GM12878 (cell line): ENCODE results near the gene NAA10. TPM values are rescaled to one million over a fixed set of nuclear protein-coding genes. Genes with fewer than 3 reads are reported as not detected.
A peak's percentile ranks its signal among the peaks of the same experiment; 100 is the strongest.

Experiments used
- ATAC-seq: fragments of 200-7000 bp; cut with Tn5 transposase; 3 replicates; pipeline ENCODE4 v1.9.1; 2020; ENCODE audit warnings: mild to moderate bottlenecking, moderate library complexity
- BruUV-seq: library from RNA; stranded (reverse); fragments of 400-500 nt; replicated peaks from 2 replicates; lab custom pipeline; 2021; lab: Mats Ljungman, UMichigan
- CTCF ChIA-PET: fragments of 300-600 bp; sonication (Branson Sonifier 250); formaldehyde crosslinking; extraction: SDS; loops from one replicate; lab custom pipeline; 2021; ENCODE audit warnings: inconsistent platforms; lab: Yijun Ruan, JAX
- POLR2A ChIA-PET: fragments of 350-600 bp; formaldehyde crosslinking; extraction: SDS; loops from one replicate; lab custom pipeline; 2021; ENCODE audit warnings: inconsistent platforms; lab: Charles Lee
- RAD21 ChIA-PET: fragments of 300-600 bp; sonication (Branson Sonifier 250); formaldehyde crosslinking; loops from one replicate; lab custom pipeline; 2023; ENCODE audit warnings: antibody characterized with exemption; ENCODE audit not compliant: unreplicated experiment; lab: Charles Lee
- SMC1A ChIA-PET: fragments of 300-600 bp; sonication (Branson Sonifier 250); formaldehyde crosslinking; loops from one replicate; lab custom pipeline; 2023; ENCODE audit not compliant: unreplicated experiment, uncharacterized antibody; lab: Charles Lee
- DNase-seq: peaks from one replicate; pipeline ENCODE4 v3.0.0-alpha.2; 2011; ENCODE audit warnings: low read depth, low spot score
- FAIRE-seq: peaks from 3 replicates; lab custom pipeline; 2011; peaks lifted over from hg19 to GRCh38; lab: Jason Lieb, UNC
- H2AFZ ChIP-seq: 2 replicates; pipeline ENCODE4 v1.6.0; 2011; ENCODE audit warnings: low read depth, low read length, control low read depth; ENCODE audit not compliant: control insufficient read depth
- H3K27ac ChIP-seq: 2 replicates; pipeline ENCODE4 v1.5.1; 2011; ENCODE audit warnings: control low read depth; ENCODE audit not compliant: control insufficient read depth, insufficient read depth
- H3K27me3 ChIP-seq, 2 experiments: replicated peaks in 1 of 2; 2 replicates each; pipeline versions ENCODE4 v1.6.0 to v1.6.1; 2011; ENCODE audit warnings: low read length in 1 of 2; ENCODE audit not compliant: control insufficient read depth in 2 of 2, insufficient read depth in 2 of 2
- H3K36me3 ChIP-seq, 2 experiments: 2 replicates each; pipeline ENCODE4 v1.5.1; 2011; ENCODE audit warnings: low read length in 1 of 2; ENCODE audit not compliant: control insufficient read depth in 2 of 2, insufficient read depth in 2 of 2
- H3K4me1 ChIP-seq: 2 replicates; pipeline ENCODE4 v1.6.1; 2011; ENCODE audit warnings: mild to moderate bottlenecking, low read length, moderate library complexity, mixed read lengths; ENCODE audit not compliant: control insufficient read depth, insufficient read depth
- H3K4me2 ChIP-seq: 2 replicates; pipeline ENCODE4 v1.6.0; 2011; ENCODE audit warnings: control low read depth; ENCODE audit not compliant: control insufficient read depth, insufficient read depth
- H3K4me3 ChIP-seq: fragments of 200-600 bp; sonication (generic); 2 replicates; pipeline ENCODE4 v1.5.1; 2016
- H3K79me2 ChIP-seq: 2 replicates; pipeline ENCODE4 v1.6.0; 2011; ENCODE audit warnings: low read length; ENCODE audit not compliant: control insufficient read depth, insufficient read depth
- H3K9ac ChIP-seq: 2 replicates; pipeline ENCODE4 v1.8.0; 2011; ENCODE audit warnings: low read length, control low read depth, mixed read lengths; ENCODE audit not compliant: control insufficient read depth, insufficient read depth
- H3K9me3 ChIP-seq: replicated peaks from 3 replicates; pipeline ENCODE4 v1.5.1; 2011; ENCODE audit warnings: mild to moderate bottlenecking, low read length; ENCODE audit not compliant: control insufficient read depth, insufficient read depth
- H4K20me1 ChIP-seq: 2 replicates; pipeline ENCODE4 v1.6.0; 2011; ENCODE audit not compliant: control insufficient read depth, insufficient read depth
- ATF3 ChIP-seq: IDR thresholded peaks from 2 replicates; pipeline ENCODE4 v1.6.1; 2011; ENCODE audit warnings: low read depth, mild to moderate bottlenecking, low read length, moderate library complexity, borderline replicate concordance; ENCODE audit errors: extremely low read depth
- BCL11A ChIP-seq: IDR thresholded peaks from 2 replicates; pipeline ENCODE4 v1.6.1; 2011; ENCODE audit warnings: low read depth, low read length
- BRCA1 ChIP-seq: IDR thresholded peaks from 2 replicates; pipeline ENCODE4 v1.6.1; 2011; ENCODE audit warnings: low read depth, low read length, improper control_type of control experiment
- CBX5 ChIP-seq: sonication (generic); IDR thresholded peaks from 2 replicates; pipeline ENCODE4 v1.6.1; 2016; ENCODE audit warnings: low read depth, moderate library complexity, mild to moderate bottlenecking, inconsistent platforms
- CEBPZ ChIP-seq: fragments of 150-350 bp; IDR thresholded peaks from 2 replicates; pipeline ENCODE4 v1.6.1; 2016; ENCODE audit warnings: low read depth, low read length
- CHD2 ChIP-seq: IDR thresholded peaks from 2 replicates; pipeline ENCODE4 v1.6.1; 2011; ENCODE audit warnings: low read depth, low read length, improper control_type of control experiment, borderline replicate concordance
- CHD4 ChIP-seq: fragments of 200-600 bp; sonication (generic); IDR thresholded peaks from 2 replicates; pipeline ENCODE4 v1.6.1; 2016; ENCODE audit warnings: mild to moderate bottlenecking
- ETV6 ChIP-seq, 2 experiments: fragments of 450-650 bp in 1 of 2; IDR thresholded peaks in 1 of 2; conservative IDR thresholded peaks in 1 of 2; 2 replicates each; pipeline ENCODE4 v1.6.1; 2014; ENCODE audit warnings: antibody characterized with exemption in 1 of 2, borderline replicate concordance in 1 of 2, low read depth in 1 of 2, mild to moderate bottlenecking in 1 of 2, moderate library complexity in 1 of 2
- FOXM1 ChIP-seq: IDR thresholded peaks from 2 replicates; pipeline ENCODE4 v1.6.1; 2012; ENCODE audit warnings: low read depth, mild to moderate bottlenecking, inconsistent platforms, low read length, moderate library complexity
- HDGF ChIP-seq: fragments of 450-650 bp; IDR thresholded peaks from 2 replicates; pipeline ENCODE4 v1.6.1; 2016; ENCODE audit warnings: antibody characterized with exemption
- JUNB ChIP-seq: IDR thresholded peaks from 2 replicates; pipeline ENCODE4 v1.6.1; 2016; ENCODE audit warnings: antibody characterized with exemption, mild to moderate bottlenecking
- JUND ChIP-seq: IDR thresholded peaks from 2 replicates; pipeline ENCODE4 v1.6.1; 2012; ENCODE audit warnings: low read depth, mild to moderate bottlenecking, low read length, improper control_type of control experiment, moderate library complexity
- LARP7 ChIP-seq: fragments of 450-650 bp; IDR thresholded peaks from 2 replicates; pipeline ENCODE4 v1.6.1; 2017; ENCODE audit warnings: mild to moderate bottlenecking
- MYB ChIP-seq: fragments of 150-350 bp; IDR thresholded peaks from 2 replicates; pipeline ENCODE4 v1.6.1; 2014; ENCODE audit warnings: mild to moderate bottlenecking, low read depth, low read length, borderline replicate concordance
- NFXL1 ChIP-seq: fragments of 450-650 bp; IDR thresholded peaks from 2 replicates; pipeline ENCODE4 v1.6.1; 2017; ENCODE audit warnings: antibody characterized with exemption, mild to moderate bottlenecking, borderline replicate concordance
- RAD51 ChIP-seq: fragments of 450-650 bp; IDR thresholded peaks from 2 replicates; pipeline ENCODE4 v1.6.1; 2016; ENCODE audit warnings: moderate library complexity, mild to moderate bottlenecking, inconsistent platforms
- SMARCA5 ChIP-seq: fragments of 450-650 bp; IDR thresholded peaks from 2 replicates; pipeline ENCODE4 v1.6.1; 2017; ENCODE audit warnings: mild to moderate bottlenecking
- TCF12 ChIP-seq: IDR thresholded peaks from 2 replicates; pipeline ENCODE4 v1.6.1; 2011; ENCODE audit warnings: low read depth, mild to moderate bottlenecking, low read length
- ZNF207 ChIP-seq: fragments of 450-650 bp; IDR thresholded peaks from 2 replicates; pipeline ENCODE4 v1.6.1; 2014; ENCODE audit warnings: antibody characterized with exemption, mild to moderate bottlenecking, borderline replicate concordance
- ZNF274 ChIP-seq: IDR thresholded peaks from one replicate; pipeline ENCODE4 v1.8.0; 2011; ENCODE audit not compliant: insufficient read length, insufficient read depth
- WGBS: methylation state at CpG from one replicate; pipeline ENCODE4 v1.1.6; 2016; ENCODE audit warnings: low lambda C conversion rate; ENCODE audit not compliant: insufficient replicate concordance, insufficient coverage; ENCODE audit errors: missing lambda C conversion rate; 5-methylcytosine and 5-hydroxymethylcytosine counted together
- in situ Hi-C: fragments of 300-500 bp; cut with MboI; formaldehyde crosslinking; loops from 9 replicates; pipeline ENCODE4 v1.14.3; 2018; ENCODE audit warnings: mixed read lengths
- intact Hi-C: fragments of 100-400 bp; cut with micrococcal nuclease; formaldehyde crosslinking; loops from one replicate; pipeline ENCODE4 v1.14.2; 2022; ENCODE audit not compliant: unreplicated experiment
- polyA plus RNA-seq, 11 experiments: library from polyadenylated mRNA; depleted of rRNA in 4 of 11; unstranded in 6 of 11; stranded (reverse) in 5 of 11; fragments of >200 nt; fragmentation: Nextera tagmentation in 4 of 11; fragmentation: Illumina TruSeq in 1 of 11; extraction: Ambion mirVana in 4 of 11; extraction: Trizol in 1 of 11; gene quantifications; 1 replicate in 1 of 11; 2 replicates in 10 of 11; pipeline versions ENCODE4 v1.2.1 to v1.2.3, GENCODE V29; 2011 to 2016; ENCODE audit warnings: inconsistent platforms in 2 of 11, missing spikeins in 2 of 11, low read depth in 1 of 11
- total RNA-seq, 4 experiments: library from RNA; depleted of rRNA in 3 of 4; stranded (reverse); fragments of >200 nt in 3 of 4; fragmentation: Illumina TruSeq in 1 of 4; extraction: Trizol in 1 of 4; gene quantifications; 2 replicates each; pipeline versions ENCODE4 v1.2.1 to v1.2.3, GENCODE V29; 2013 to 2021

Gene NAA10
- total and polyA plus RNA-seq, 10 of the 15 experiments (the other 5 are each of a cell fraction or from before 2014, with no cell fraction given) = 7.9 to 212 (median 98.9) TPM

GRCh38 chrX:153929576-153929975, 5.3 kb downstream of the NAA10 start:
- Histone ChIP-seq H3K27me3 (no peaks in the 10 kb centered on the region), H3K4me2 (0 out of 2 replicates have a peak overlapping the region, but pooled peaks have one; percentile 68), H2AFZ (no peak overlapping the region), H3K9ac (no peak overlapping the region), H3K4me1 (no peaks in the 10 kb centered on the region; the same call in 1 of the 2 replicates), H4K20me1 (no peaks in the 10 kb centered on the region), H3K4me3 (no peak overlapping the region; the same call in 1 of the 2 replicates), H3K9me3 (no peaks in the 10 kb centered on the region; the same call in 2 of the 3 replicates), H3K36me3 (peaks cover 0 to 2% of the 10 kb centered on the region in 2 experiments; a peak in 3 of 4 replicates), H3K79me2 (peaks cover 30% of the 10 kb centered on the region), H3K27ac (0 out of 2 replicates have a peak overlapping the region, but pooled peaks have one; percentile 50)
- TF ChIP-seq BCL11A (no peak), CHD4 (no peak), LARP7 (no peak), ZNF207 (no peak), HDGF (no peak), JUND (no peak), ZNF274 (no peak), TCF12 (no peak), JUNB (no peak), BRCA1 (no peak), NFXL1 (no peak), FOXM1 (no peak), SMARCA5 (no peak), CBX5 (no peak), CEBPZ (no peak), MYB (no peak), ETV6 (conservative IDR thresholded peaks at IDR 0.05 in 1 of 2, IDR thresholded peaks at IDR 0.05 in 1 of 2; ENCODE audit: borderline replicate concordance in 1 of 2, low read depth in 1 of 2) (no peak), RAD51 (no peak), CHD2 (no peak), ATF3 (no peak)
- DNase-seq (no peak), ATAC-seq (no peak), FAIRE-seq (no peak)
- BruUV-seq = no TSS peak
- intact Hi-C loops (loop anchor here (5.0 kb wide), 2 partner anchors 207 to 443 kb away; partner anchors contain the start of genes ABCD1, BCAP31 and FLNA), in situ Hi-C loops (loop anchor here (10.0 kb wide), 1 partner anchor 55 kb away; no protein-coding TSS in a partner anchor)
- SMC1A ChIA-PET = interaction anchor here (1.7 kb wide), 1 partner anchor 39 kb away, joined by 4 read pairs; no protein-coding TSS in a partner anchor
- RAD21 ChIA-PET = no interaction called here
- CTCF ChIA-PET = interaction anchor here (1.8 to 8.7 kb wide), 2 partner anchors 18 to 166 kb away, joined by 5 to 172 read pairs; partner anchors contain the start of genes PLXNB3 and RENBP
- POLR2A ChIA-PET = interaction anchor here (0.5 to 5.8 kb wide), 4 partner anchors 18 to 135 kb away, joined by 3 to 68 read pairs (median 5); partner anchors contain the start of genes HCFC1, IDH3G, SSR4 and TMEM187
- WGBS = 93% methylated on average over 10 of the region's 10 CpGs
